Smooth muscle cell of trachea (primary cell): Measurements from ENCODE around the gene SAMD15. TPM values are rescaled to one million over a fixed set of nuclear protein-coding genes. Genes with fewer than 3 reads are reported as not detected.

Source experiments
- total RNA-seq: library from RNA; depleted of rRNA; stranded (reverse); fragments of >200 nt; gene quantifications from 2 replicates; pipeline ENCODE4 v1.2.1, GENCODE V29; 2014

Gene SAMD15
- total RNA-seq: 1.2 and 3.3 TPM in 2 replicates

DNA sequence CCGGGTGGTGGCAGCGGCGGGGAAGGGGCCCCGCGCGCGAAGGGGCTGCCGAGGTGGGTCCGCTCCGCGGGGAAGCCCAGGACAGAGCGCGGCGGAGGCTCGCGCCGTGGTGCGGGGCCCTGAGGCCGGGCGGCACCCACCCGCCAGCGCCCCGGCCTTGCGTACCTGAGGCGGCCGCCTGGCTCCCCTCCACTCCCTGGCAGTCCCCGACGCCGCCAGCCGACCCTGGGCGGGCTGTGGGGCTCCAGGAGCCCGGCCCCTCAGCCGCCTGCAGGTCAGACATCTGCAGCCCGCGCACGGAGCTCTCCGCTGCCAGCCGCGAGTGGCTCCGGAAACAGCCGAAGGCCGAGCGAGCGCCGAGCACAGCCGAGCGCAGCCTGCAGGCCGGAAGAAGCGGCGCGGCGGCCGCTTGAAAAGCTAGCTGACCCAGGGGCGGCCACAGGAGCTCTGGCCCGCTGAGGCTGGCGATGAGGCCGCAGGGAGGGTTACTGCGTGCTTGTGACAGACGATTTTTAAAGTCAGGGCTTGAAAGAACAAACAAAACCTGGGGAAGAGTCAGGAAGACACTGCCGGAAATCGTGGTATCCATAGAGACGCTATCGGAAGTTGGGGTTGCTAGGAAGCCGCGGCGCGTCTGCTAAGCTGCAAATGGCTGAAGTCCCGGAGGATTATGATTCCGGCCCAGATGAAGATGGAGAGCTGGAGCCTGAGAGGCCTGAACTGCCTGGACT, at the start of gene SAMD15, which contains the start of gene TMED8:
SAMD15 (plus strand) TSS at position 609 of the 731 bp plus-strand sequence; CDS start at position 649, 40 bp downstream.
TMED8 (minus strand) TSS at position 324 of the 731 bp plus-strand sequence; CDS start at position 283, 41 bp downstream.

DNA sequence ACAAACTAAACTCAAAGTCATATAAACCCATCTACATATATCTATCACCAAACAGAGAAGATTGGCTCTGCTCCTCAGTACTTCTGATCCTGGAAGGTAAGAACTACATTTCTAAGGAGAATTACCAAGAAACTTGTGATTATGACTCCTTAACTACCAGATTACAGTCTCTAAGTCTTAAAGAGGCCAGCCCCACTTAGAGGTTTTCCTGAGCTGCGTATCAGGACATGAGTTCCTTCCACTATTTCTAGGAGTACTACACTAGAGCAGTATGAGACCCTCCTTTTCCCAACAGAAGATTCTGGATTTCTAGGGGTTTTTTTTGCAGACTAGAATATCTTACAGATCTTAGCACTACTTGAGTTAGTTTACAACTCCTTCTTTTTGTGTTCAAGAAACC, 46.2 kb downstream of the SAMD15 start, which contains the start of gene NOXRED1:
NOXRED1 (minus strand) TSS at position 101 of the 400 bp plus-strand sequence. CDS start 634 bp downstream, outside the sequence.

Other genes starting within 250 kb of the SAMD15 start
- not detected in 2 replicates for gene ZDHHC22, start 235.6 kb upstream of the SAMD15 start, total RNA-seq
- not detected in 2 replicates for gene TMEM63C, start 195.6 kb upstream of the SAMD15 start, total RNA-seq
- gene NGB, start 106.2 kb upstream of the SAMD15 start, total RNA-seq: not detected in 2 replicates
- 12.7 and 14.1 TPM in 2 replicates for gene POMT2, start 56.5 kb upstream of the SAMD15 start, total RNA-seq
- gene GSTZ1, start 56.3 kb upstream of the SAMD15 start, total RNA-seq: 31.6 and 35.8 TPM in 2 replicates
- 6.0 and 6.8 TPM in 2 replicates for gene TMED8, start 285 bp upstream of the SAMD15 start, total RNA-seq
- 0.17 and 1.0 TPM in 2 replicates for gene NOXRED1, start 46.1 kb downstream of the SAMD15 start, total RNA-seq
- 30.5 and 38.9 TPM in 2 replicates for gene VIPAS39, start 80.2 kb downstream of the SAMD15 start, total RNA-seq
- gene AHSA1, start 80.7 kb downstream of the SAMD15 start, total RNA-seq: 85.2 and 101 TPM in 2 replicates
- gene ISM2, start 121.4 kb downstream of the SAMD15 start, total RNA-seq: not detected in 2 replicates
- gene SPTLC2, start 239.3 kb downstream of the SAMD15 start, total RNA-seq: 26.5 and 42.0 TPM in 2 replicates